Endodermal cell (in vitro differentiated cells): ENCODE results near the gene RCOR1. TPM values are rescaled to one million over a fixed set of nuclear protein-coding genes. Genes with fewer than 3 reads are reported as not detected.

Experiments
- DNase-seq: peaks from one replicate; pipeline ENCODE4 v3.0.0-alpha.2; 2017
- H3K27ac ChIP-seq: 2 replicates; pipeline ENCODE4 v1.5.1; 2013; ENCODE audit warnings: mild to moderate bottlenecking, low read depth, low read length, moderate library complexity
- H3K27me3 ChIP-seq: 2 replicates; pipeline ENCODE4 v1.6.1; 2013; ENCODE audit warnings: mild to moderate bottlenecking, low read length, moderate library complexity; ENCODE audit not compliant: insufficient read depth, control insufficient read depth, poor library complexity, severe bottlenecking
- H3K36me3 ChIP-seq: 2 replicates; pipeline ENCODE4 v1.7.0; 2013; ENCODE audit warnings: mild to moderate bottlenecking, low read length, moderate library complexity; ENCODE audit not compliant: control insufficient read depth, insufficient read depth
- H3K4me1 ChIP-seq: one replicate; pipeline ENCODE4 v1.7.0; 2013; ENCODE audit warnings: low read length; ENCODE audit not compliant: control insufficient read depth, insufficient read depth
- H3K4me3 ChIP-seq: 2 replicates; pipeline ENCODE4 v1.5.1; 2013; ENCODE audit warnings: mild to moderate bottlenecking, low read length, moderate library complexity
- H3K9ac ChIP-seq: 2 replicates; pipeline ENCODE4 v1.6.1; 2013; ENCODE audit warnings: mild to moderate bottlenecking, low read length, moderate library complexity; ENCODE audit not compliant: poor library complexity, severe bottlenecking; ENCODE audit errors: extremely low read depth
- H3K9me3 ChIP-seq: 2 replicates; pipeline ENCODE4 v1.6.1; 2013; ENCODE audit warnings: mild to moderate bottlenecking, low read length, moderate library complexity; ENCODE audit not compliant: control insufficient read depth
- H3K27ac Mint-ChIP-seq: 2 replicates; pipeline ENCODE4 v1.8.0; 2020; ENCODE audit warnings: mixed read lengths
- H3K27me3 Mint-ChIP-seq: 2 replicates; pipeline ENCODE4 v1.8.0; 2021; ENCODE audit warnings: mild to moderate bottlenecking, mixed read lengths; ENCODE audit not compliant: insufficient read depth
- H3K36me3 Mint-ChIP-seq: 2 replicates; pipeline ENCODE4 v1.8.0; 2020; ENCODE audit warnings: low read depth, mixed read lengths
- H3K4me1 Mint-ChIP-seq: 2 replicates; pipeline ENCODE4 v1.8.0; 2020; ENCODE audit warnings: mixed read lengths
- H3K4me3 Mint-ChIP-seq: 2 replicates; pipeline ENCODE4 v1.8.0; 2020; ENCODE audit warnings: mild to moderate bottlenecking, moderate library complexity, mixed read lengths
- H3K9me3 Mint-ChIP-seq: 2 replicates; pipeline ENCODE4 v1.8.0; 2020; ENCODE audit warnings: mild to moderate bottlenecking, mixed read lengths
- CTCF ChIP-seq: fragments of 200-600 bp; sonication (generic); conservative IDR thresholded peaks from 2 replicates; pipeline ENCODE4 v1.5.0; 2021; ENCODE audit warnings: antibody characterized with exemption, mild to moderate bottlenecking
- WGBS, 2 experiments: methylation state at CpG; one replicate each; pipeline versions ENCODE4 v1.1.5 to v1.1.7; 2013; ENCODE audit warnings: missing lambda C conversion rate in 2 of 2, mixed read lengths in 1 of 2; ENCODE audit not compliant: insufficient coverage in 1 of 2, insufficient read length in 1 of 2; 5-methylcytosine and 5-hydroxymethylcytosine counted together
- total RNA-seq, 2 donors: library from RNA; stranded (reverse); fragmentation: NEBNext Ultra II Directional in 1 of 2; extraction: Animal tissue kit (Norgen Biotek cat#: 25700) in 1 of 2; gene quantifications; 2 replicates in 1 of 2; 3 replicates in 1 of 2; pipeline ENCODE4 v1.2.1, GENCODE V29; 2021

Gene RCOR1
- total RNA-seq, 2 donors from 2014 or later, result 30.3 to 31.5 TPM

- no peaks in the 10 kb centered on the region for H3K36me3 Mint-ChIP-seq
- H3K27ac Mint-ChIP-seq, result no peak overlapping the region
- no peak overlapping the region for H3K27ac ChIP-seq
- no peak overlapping the region for H3K4me3 Mint-ChIP-seq
- H3K9ac ChIP-seq, result no peak overlapping the region
- no peaks in the 10 kb centered on the region for H3K27me3 ChIP-seq
- no peak overlapping the region for H3K4me3 ChIP-seq
- 90% methylated on average over 9 to 12 of the region's 12 CpGs for WGBS, 2 experiments
- H3K4me1 Mint-ChIP-seq, result no peaks in the 10 kb centered on the region
- H3K4me1 ChIP-seq, result no peaks in the 10 kb centered on the region
- no peaks in the 10 kb centered on the region for H3K9me3 Mint-ChIP-seq
- no peaks in the 10 kb centered on the region for H3K36me3 ChIP-seq
- DNase-seq, result no peak
- no peaks in the 10 kb centered on the region for H3K9me3 ChIP-seq
- H3K27me3 Mint-ChIP-seq, result no peaks in the 10 kb centered on the region
- TF ChIP-seq CTCF, result no peak
Measured at GRCh38 chr14:102557434-102558226, 34.8 kb upstream of the RCOR1 start.

GRCh38 chr14:102558556-102558955 lies 33.9 kb upstream of the RCOR1 start:
- H3K9ac ChIP-seq, result no peak overlapping the region
- H3K36me3 Mint-ChIP-seq, result no peaks in the 10 kb centered on the region
- H3K4me3 ChIP-seq, result no peak overlapping the region
- no peak for TF ChIP-seq CTCF
- H3K27ac ChIP-seq, result no peak overlapping the region
- H3K9me3 ChIP-seq, result no peaks in the 10 kb centered on the region
- H3K9me3 Mint-ChIP-seq, result peaks cover 5% of the 10 kb centered on the region
- WGBS, 2 experiments, result 80 to 82% methylated on average over 2 to 4 of the region's 4 CpGs
- H3K27me3 ChIP-seq, result no peaks in the 10 kb centered on the region
- no peak overlapping the region for H3K4me3 Mint-ChIP-seq
- no peaks in the 10 kb centered on the region for H3K4me1 Mint-ChIP-seq
- H3K4me1 ChIP-seq, result no peaks in the 10 kb centered on the region
- no peaks in the 10 kb centered on the region for H3K27me3 Mint-ChIP-seq
- DNase-seq, result no peak
- no peak overlapping the region for H3K27ac Mint-ChIP-seq
- no peaks in the 10 kb centered on the region for H3K36me3 ChIP-seq

- Histone ChIP-seq H3K4me1 (no peaks in the 10 kb centered on the region), H3K9ac (no peak overlapping the region), H3K4me3 (no peak overlapping the region), H3K27ac (no peak overlapping the region), H3K36me3 (no peaks in the 10 kb centered on the region), H3K9me3 (peaks cover 4% of the 10 kb centered on the region), H3K27me3 (no peaks in the 10 kb centered on the region)
- 89 to 90% methylated on average over 9 to 14 of the region's 14 CpGs for WGBS, 2 experiments
- no peak for TF ChIP-seq CTCF
- DNase-seq, result no peak
- no peak overlapping the region for H3K4me3 Mint-ChIP-seq
- peaks cover 15% of the 10 kb centered on the region for H3K9me3 Mint-ChIP-seq
- H3K36me3 Mint-ChIP-seq, result peaks cover 2% of the 10 kb centered on the region
- H3K27me3 Mint-ChIP-seq, result peaks cover 2% of the 10 kb centered on the region
- H3K27ac Mint-ChIP-seq, result no peak overlapping the region
- no peaks in the 10 kb centered on the region for H3K4me1 Mint-ChIP-seq
Measured at GRCh38 chr14:102560458-102561261, 31.8 kb upstream of the RCOR1 start.
